Measurements from ENCODE around the gene OCA2.
"Not testable (repeated sequence)": the region's sequence is repeated elsewhere in the genome, so short reads cannot be mapped to it uniquely, and the experiment has no call there.

The OCA2 gene

DNA sequence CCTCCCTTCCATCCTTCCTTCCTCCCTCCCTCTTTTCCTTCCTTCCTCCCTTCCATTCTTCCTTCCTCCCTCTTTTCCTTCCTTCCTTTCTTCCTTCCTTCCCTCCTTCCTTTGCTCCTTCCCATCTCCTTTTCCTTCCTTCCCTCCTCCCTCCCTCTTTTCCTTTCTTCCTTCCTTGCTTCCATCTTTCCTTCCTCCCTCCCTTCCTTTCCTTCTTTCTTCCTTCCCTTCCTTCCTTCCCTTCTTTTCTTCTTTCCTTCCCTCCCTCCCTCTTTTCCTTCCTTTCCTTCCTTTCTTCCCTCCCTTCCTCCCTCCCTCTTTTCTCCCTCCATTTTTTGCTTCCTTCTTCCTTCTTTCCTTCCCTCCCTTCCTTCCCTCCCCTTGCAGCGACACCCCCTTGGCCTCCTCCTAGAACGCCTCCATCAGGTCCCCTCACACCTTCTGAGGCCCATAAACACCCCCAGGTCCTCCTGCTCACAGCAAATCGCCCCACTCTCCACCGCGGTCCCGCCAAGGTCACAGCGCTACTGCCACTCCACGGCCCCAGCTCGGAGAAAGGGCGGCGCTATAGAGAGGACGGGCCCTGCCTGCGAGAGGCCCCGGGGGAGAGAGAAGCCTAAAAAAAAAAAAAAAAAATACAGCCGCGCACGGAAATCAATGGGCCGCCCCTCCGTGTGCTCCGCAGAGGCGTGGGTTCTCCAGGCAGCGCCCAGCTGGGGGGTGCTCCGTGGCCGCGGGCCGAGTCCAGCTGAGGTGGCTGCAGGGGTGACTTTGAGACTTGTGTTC lies 328.2 kb downstream of the OCA2 start:
- TF ChIP-seq, protein P1, sequence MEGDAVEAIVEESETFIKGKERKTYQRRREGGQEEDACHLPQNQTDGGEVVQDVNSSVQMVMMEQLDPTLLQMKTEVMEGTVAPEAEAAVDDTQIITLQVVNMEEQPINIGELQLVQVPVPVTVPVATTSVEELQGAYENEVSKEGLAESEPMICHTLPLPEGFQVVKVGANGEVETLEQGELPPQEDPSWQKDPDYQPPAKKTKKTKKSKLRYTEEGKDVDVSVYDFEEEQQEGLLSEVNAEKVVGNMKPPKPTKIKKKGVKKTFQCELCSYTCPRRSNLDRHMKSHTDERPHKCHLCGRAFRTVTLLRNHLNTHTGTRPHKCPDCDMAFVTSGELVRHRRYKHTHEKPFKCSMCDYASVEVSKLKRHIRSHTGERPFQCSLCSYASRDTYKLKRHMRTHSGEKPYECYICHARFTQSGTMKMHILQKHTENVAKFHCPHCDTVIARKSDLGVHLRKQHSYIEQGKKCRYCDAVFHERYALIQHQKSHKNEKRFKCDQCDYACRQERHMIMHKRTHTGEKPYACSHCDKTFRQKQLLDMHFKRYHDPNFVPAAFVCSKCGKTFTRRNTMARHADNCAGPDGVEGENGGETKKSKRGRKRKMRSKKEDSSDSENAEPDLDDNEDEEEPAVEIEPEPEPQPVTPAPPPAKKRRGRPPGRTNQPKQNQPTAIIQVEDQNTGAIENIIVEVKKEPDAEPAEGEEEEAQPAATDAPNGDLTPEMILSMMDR (IDR thresholded peaks at IDR 0.05; ENCODE audit: low read depth, low read length): no peak
- no peak for DNase-seq (ENCODE audit: low read depth in 2 of 2)
- no peak overlapping the region for H3K4me3 ChIP-seq (replicated peaks in 1 of 2; ENCODE audit: low read depth in 2 of 2, low read length in 2 of 2)

DNA sequence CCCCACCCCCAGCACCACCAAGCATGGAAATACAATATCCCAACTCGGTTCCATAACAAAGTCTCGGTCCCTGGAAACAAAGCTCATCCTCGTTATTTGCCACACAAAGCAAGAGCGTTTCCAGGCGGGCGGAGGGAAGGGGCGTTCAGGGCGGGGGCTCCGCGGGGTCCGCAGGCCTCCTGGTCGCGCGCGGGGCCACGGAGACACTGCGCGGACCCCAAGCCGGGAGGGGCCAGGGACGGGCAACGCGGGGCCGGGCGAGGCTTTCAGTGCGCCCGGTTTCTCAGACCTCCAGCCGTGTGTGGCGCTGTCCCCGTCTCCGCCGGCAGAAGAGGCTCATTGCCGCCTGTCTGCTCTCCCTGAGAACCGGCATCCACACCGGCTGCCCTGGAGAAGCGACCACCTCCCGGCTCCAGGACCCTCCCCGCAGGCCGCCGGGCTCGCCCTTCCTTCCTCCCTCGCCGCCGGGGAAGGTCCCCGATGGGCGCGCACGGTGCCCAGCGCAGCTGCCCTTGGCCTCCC lies 329.0 kb downstream of the OCA2 start:
- DNase-seq (ENCODE audit: low read depth in 2 of 2): no peak
- no peak overlapping the region for H3K4me3 ChIP-seq (replicated peaks in 1 of 2; ENCODE audit: low read depth in 2 of 2, low read length in 2 of 2)
- TF ChIP-seq, protein P1 (IDR thresholded peaks at IDR 0.05; ENCODE audit: low read depth, low read length): no peak

DNA sequence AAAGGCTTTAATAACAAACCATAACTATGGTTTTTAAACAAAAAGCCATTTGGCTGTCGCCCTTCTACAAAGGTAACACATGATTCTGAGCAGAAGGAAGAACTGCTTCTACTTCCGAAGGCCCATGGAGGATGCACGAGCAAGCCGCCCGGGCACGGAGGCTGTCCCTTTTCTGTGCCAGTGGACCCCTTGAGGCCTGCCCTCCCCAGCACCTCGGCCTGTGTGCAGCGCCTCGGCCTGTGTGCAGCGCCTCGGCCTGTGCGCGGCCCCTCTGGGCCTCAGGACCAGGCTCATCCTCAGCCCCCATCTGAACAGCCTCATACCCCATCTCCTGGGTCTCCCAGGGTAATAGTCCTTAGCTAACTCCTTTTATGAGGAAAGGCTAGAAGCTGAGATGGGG lies 329.5 kb downstream of the OCA2 start:
- no peak overlapping the region for H3K4me3 ChIP-seq (replicated peaks in 1 of 2; ENCODE audit: low read depth in 2 of 2, low read length in 2 of 2)
- TF ChIP-seq, protein P1 (IDR thresholded peaks at IDR 0.05; ENCODE audit: low read depth, low read length): no peak
- DNase-seq (ENCODE audit: low read depth in 2 of 2): no peak

DNA sequence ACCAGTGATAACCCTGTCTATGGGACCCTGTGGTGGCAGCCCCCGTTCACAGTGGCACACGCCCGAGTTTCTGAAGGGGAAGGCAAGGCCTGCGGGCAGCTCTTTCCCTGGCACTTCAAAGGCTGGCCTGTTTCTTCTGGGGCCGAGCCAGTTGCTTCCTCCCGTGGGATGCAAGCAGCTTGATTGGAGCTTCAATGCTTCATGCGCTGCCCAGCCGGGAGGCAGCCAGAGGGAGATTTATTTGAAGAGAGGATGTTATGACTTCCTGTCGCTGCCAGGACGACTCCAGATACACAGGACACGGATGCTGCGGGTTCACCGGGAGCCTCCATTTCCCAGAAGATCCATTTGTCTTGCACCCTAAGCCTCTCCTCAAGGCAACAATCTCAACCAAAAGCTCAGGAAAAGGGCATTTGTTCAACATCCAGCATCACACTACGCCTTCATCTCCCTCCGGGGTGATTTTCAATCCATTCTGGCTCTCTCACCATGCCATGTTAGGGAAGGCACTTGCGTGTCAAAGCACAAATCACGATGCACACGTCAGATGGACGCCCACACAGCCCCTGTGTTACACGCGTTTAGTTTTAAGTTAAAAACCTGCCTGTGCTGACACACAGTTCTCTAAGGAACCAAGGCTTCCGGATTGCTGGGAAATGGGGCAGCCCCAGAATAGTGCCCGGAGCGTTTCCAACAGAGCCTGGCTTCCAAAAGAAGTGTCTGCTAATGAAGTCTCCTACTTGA lies 330.2 kb downstream of the OCA2 start:
- no peak overlapping the region for H3K4me3 ChIP-seq (replicated peaks in 1 of 2; ENCODE audit: low read depth in 2 of 2, low read length in 2 of 2)
- DNase-seq (ENCODE audit: low read depth in 2 of 2): no peak
- TF ChIP-seq, protein P1 (IDR thresholded peaks at IDR 0.05; ENCODE audit: low read depth, low read length): no peak

DNA sequence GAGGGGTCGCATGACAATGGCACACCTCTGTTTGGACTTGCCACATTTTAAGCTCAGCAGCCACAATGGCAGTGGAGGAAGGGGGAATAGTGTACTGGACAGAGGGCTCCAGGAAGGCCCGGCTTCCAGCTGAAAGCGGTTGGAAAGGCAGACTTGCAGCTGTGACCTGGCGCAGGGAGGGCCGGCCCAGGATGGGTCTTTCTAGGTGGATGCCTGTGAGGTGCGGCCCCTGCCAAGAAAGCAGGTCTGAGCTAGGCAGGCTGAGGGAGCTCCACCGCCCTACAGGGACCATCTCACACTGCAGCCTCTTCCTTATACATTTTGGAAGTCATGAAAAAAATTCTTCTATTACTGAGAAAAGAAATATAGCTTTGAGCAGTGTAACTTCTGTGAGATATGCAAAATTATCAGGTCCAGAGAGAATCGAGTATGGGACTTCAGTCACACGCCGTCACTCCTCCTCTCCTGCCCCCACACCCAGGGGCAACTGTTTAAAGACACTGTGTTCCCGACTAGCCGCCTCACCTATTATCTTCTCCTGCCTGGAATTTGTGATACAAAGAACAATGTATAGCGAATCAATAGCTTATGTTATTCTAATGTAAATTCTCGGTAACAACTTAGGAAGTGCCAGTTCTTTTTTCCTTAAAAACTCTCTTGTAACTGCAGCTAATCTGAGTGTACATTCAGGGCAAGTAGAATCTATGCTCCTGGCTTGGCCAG lies 331.0 kb downstream of the OCA2 start:
- no peak overlapping the region for H3K4me3 ChIP-seq (replicated peaks in 1 of 2; ENCODE audit: low read depth in 2 of 2, low read length in 2 of 2)
- TF ChIP-seq, protein P1 (IDR thresholded peaks at IDR 0.05; ENCODE audit: low read depth, low read length): no peak
- DNase-seq (ENCODE audit: low read depth in 2 of 2): no peak

DNA sequence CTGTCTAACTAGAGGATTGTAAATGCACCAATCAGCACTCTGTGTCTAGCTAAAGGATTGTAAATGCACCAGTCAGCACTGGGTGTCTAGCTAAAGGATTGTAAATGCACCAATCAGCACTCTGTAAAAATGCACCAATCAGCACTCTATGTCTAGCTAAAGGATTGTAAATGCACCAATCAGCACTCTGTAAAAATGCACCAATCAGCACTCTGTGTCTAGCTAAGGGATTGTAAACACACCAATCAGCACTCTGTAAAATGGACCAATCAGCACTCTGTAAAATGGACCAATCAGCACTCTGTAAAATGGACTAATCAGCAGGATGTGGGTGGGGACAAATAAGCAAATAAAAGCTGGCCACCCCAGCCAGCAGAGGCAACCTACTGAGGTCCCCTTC lies 331.7 kb downstream of the OCA2 start:
- H3K4me3 ChIP-seq (replicated peaks in 1 of 2; ENCODE audit: low read depth in 2 of 2, low read length in 2 of 2); DNase-seq (ENCODE audit: low read depth in 2 of 2): not testable (repeated sequence)

DNA sequence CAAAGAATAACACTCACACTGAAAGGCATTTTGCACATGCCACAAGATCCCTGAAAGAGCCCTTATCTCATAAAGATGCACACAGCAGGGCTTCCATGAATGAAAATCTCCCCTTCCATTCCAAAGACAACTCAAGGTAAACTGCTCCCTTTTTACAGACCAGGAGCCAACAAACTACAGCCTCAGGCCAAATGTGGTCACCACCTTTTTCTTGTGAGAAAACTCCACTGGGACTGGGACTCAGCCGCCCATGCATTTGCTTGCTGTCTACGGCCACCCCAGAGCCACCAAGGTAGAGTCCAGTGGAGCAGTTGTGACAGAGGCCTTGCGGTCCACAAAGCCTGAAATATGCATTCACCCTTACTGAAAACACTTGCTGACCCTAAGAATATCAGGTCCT lies 334.8 kb downstream of the OCA2 start:
- no peak overlapping the region for H3K4me3 ChIP-seq (replicated peaks in 1 of 2; ENCODE audit: low read depth in 2 of 2, low read length in 2 of 2)
- no peak for DNase-seq (ENCODE audit: low read depth in 2 of 2)
- TF ChIP-seq, protein P1 (IDR thresholded peaks at IDR 0.05; ENCODE audit: low read depth, low read length): no peak

All from cardiac fibroblast (primary cell).